Activated CD8-positive, alpha-beta memory T cell treated with anti-CD3 and anti-CD28 coated beads for 48 hours (primary cell): ENCODE data around the gene ITGBL1.

Experiments used
- DNase-seq, 3 experiments: peaks; one replicate each; pipeline ENCODE4 v3.0.0-alpha.2; 2020; ENCODE audit warnings: low read depth in 2 of 3, low spot score in 2 of 3

The ITGBL1 gene

GRCh38 chr13:101691341-101691860 is 238.9 kb downstream of the ITGBL1 start:
- no peak for DNase-seq

- no peak for DNase-seq
Measured at GRCh38 chr13:101695870-101696516, 243.5 kb downstream of the ITGBL1 start.

GRCh38 chr13:101697745-101698144 is 245.3 kb downstream of the ITGBL1 start:
- no peak for DNase-seq

GRCh38 chr13:101698400-101698799 is 245.9 kb downstream of the ITGBL1 start:
- DNase-seq, result no peak

GRCh38 chr13:101700598-101700997 is 248.1 kb downstream of the ITGBL1 start:
- no peak for DNase-seq

- no peak for DNase-seq
Measured at GRCh38 chr13:101703081-101703480, 250.6 kb downstream of the ITGBL1 start.

GRCh38 chr13:101703838-101704237 is 251.4 kb downstream of the ITGBL1 start:
- no peak for DNase-seq

- DNase-seq, result no peak
Measured at GRCh38 chr13:101706651-101707050, 254.2 kb downstream of the ITGBL1 start.

- no peak for DNase-seq
Measured at GRCh38 chr13:101707659-101708058, 255.2 kb downstream of the ITGBL1 start.

GRCh38 chr13:101708115-101708514 is 255.6 kb downstream of the ITGBL1 start:
- no peak for DNase-seq

- DNase-seq, result no peak
Measured at GRCh38 chr13:101709952-101710351, 257.5 kb downstream of the ITGBL1 start.

GRCh38 chr13:101711307-101712025 is 259.0 kb downstream of the ITGBL1 start:
- no peak for DNase-seq

GRCh38 chr13:101712026-101712348 is 259.5 kb downstream of the ITGBL1 start:
- DNase-seq, result no peak

GRCh38 chr13:101714195-101714594 is 261.7 kb downstream of the ITGBL1 start:
- DNase-seq, result no peak

- no peak for DNase-seq
Measured at GRCh38 chr13:101717353-101717752, 264.9 kb downstream of the ITGBL1 start.

GRCh38 chr13:101718496-101718895 is 266.0 kb downstream of the ITGBL1 start:
- no peak for DNase-seq

GRCh38 chr13:101726681-101727080 is 274.2 kb downstream of the ITGBL1 start:
- no peak for DNase-seq

- DNase-seq, result no peak
Measured at GRCh38 chr13:101727118-101727517, 274.6 kb downstream of the ITGBL1 start.

GRCh38 chr13:101728021-101728420 is 275.5 kb downstream of the ITGBL1 start:
- DNase-seq, result no peak

GRCh38 chr13:101728615-101729014 is 276.1 kb downstream of the ITGBL1 start:
- DNase-seq, result no peak

GRCh38 chr13:101730420-101731000 is 278.0 kb downstream of the ITGBL1 start:
- DNase-seq, result no peak

- DNase-seq, result no peak
Measured at GRCh38 chr13:101736566-101736965, 284.1 kb downstream of the ITGBL1 start.
